ENCODE data around the gene OSBPL6. TPM values are rescaled to one million over a fixed set of nuclear protein-coding genes. Genes with fewer than 3 reads are reported as not detected.

OSBPL6 gene
- total and polyA plus RNA-seq, 2 of the 13 experiments (the other 11 are each of a cell fraction or from before 2014, with no cell fraction given), result 0.03 to 0.11 TPM

GRCh38 chr2:178257127-178257526, 62.8 kb downstream of the OSBPL6 start:
- whole genome bisulfite sequencing (ENCODE audit: low lambda C conversion rate), result 44% methylated on average over 2 of the region's 2 CpGs
- no peaks in the 10 kb centered on the region for H3K4me1 ChIP-seq (ENCODE audit: insufficient read depth, low read length)
- H3K4me3 ChIP-seq (replicated peaks in 1 of 3; ENCODE audit: insufficient read depth in 1 of 3, low read depth in 2 of 3, low read length in 3 of 3), result no peak overlapping the region
- ChIA-PET POLR2A (no interaction called here), CTCF (ENCODE audit: low intra/inter-chr PET ratio, low total read pairs) (no interaction called here)
- H4K20me1 ChIP-seq (ENCODE audit: insufficient read depth, low read length), result no peaks in the 10 kb centered on the region
- H3K36me3 ChIP-seq (replicated peaks in 1 of 2; ENCODE audit: control insufficient read depth in 1 of 2, insufficient read depth in 2 of 2, low read length in 2 of 2), result no peaks in the 10 kb centered on the region
- no peak overlapping the region for H3K27ac ChIP-seq (ENCODE audit: extremely low read length, insufficient read depth, low read length)
- BruUV-seq (replicated peaks), result no TSS peak
- H3K9me3 ChIP-seq (ENCODE audit: low read length), result no peaks in the 10 kb centered on the region
- no peak overlapping the region for H3K4me2 ChIP-seq (ENCODE audit: low read depth, low read length)
- DNase-seq (ENCODE audit: low spot score) (no peak), FAIRE-seq (no peak), ATAC-seq (no peak)
- no peak overlapping the region for H2AFZ ChIP-seq (ENCODE audit: low read length)
- H3K79me2 ChIP-seq (ENCODE audit: insufficient read depth, low read length), result no peaks in the 10 kb centered on the region
- H3K9ac ChIP-seq (ENCODE audit: insufficient read depth, low read depth, low read length), result no peak overlapping the region
- H3K27me3 ChIP-seq (ENCODE audit: control insufficient read depth in 1 of 2, insufficient read depth in 2 of 2, low read length in 2 of 2), result no peaks in the 10 kb centered on the region
- in situ Hi-C loops (cut with HindIII; ENCODE audit: extremely low pct_ligation_motif_present, low pct_unique_long_range_greater_than_20kb) (no loop called here), intact Hi-C loops (cut with micrococcal nuclease; ENCODE audit: unreplicated experiment) (no loop called here)
- no peak for TF ChIP-seq HOXD1 (CRISPR knock-in tag; IDR thresholded peaks at IDR 0.05)
- TF ChIP-seq, protein P1, sequence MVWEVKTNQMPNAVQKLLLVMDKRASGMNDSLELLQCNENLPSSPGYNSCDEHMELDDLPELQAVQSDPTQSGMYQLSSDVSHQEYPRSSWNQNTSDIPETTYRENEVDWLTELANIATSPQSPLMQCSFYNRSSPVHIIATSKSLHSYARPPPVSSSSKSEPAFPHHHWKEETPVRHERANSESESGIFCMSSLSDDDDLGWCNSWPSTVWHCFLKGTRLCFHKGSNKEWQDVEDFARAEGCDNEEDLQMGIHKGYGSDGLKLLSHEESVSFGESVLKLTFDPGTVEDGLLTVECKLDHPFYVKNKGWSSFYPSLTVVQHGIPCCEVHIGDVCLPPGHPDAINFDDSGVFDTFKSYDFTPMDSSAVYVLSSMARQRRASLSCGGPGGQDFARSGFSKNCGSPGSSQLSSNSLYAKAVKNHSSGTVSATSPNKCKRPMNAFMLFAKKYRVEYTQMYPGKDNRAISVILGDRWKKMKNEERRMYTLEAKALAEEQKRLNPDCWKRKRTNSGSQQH (CRISPR knock-in tag; IDR thresholded peaks at IDR 0.05; ENCODE audit: low read depth), result no peak

- no peaks in the 10 kb centered on the region for H3K36me3 ChIP-seq (replicated peaks in 1 of 2; ENCODE audit: control insufficient read depth in 1 of 2, insufficient read depth in 2 of 2, low read length in 2 of 2)
- H3K79me2 ChIP-seq (ENCODE audit: insufficient read depth, low read length), result no peaks in the 10 kb centered on the region
- no peak overlapping the region for H3K4me3 ChIP-seq (replicated peaks in 1 of 3; ENCODE audit: insufficient read depth in 1 of 3, low read depth in 2 of 3, low read length in 3 of 3)
- no peaks in the 10 kb centered on the region for H3K9me3 ChIP-seq (ENCODE audit: low read length)
- no peak for ATAC-seq
- H2AFZ ChIP-seq (ENCODE audit: low read length), result no peak overlapping the region
- no peak overlapping the region for H3K9ac ChIP-seq (ENCODE audit: insufficient read depth, low read depth, low read length)
- POLR2A ChIA-PET, result no interaction called here
- intact Hi-C loops (cut with micrococcal nuclease; ENCODE audit: unreplicated experiment), result no loop called here
- no peaks in the 10 kb centered on the region for H4K20me1 ChIP-seq (ENCODE audit: insufficient read depth, low read length)
- no peak for FAIRE-seq
- no peaks in the 10 kb centered on the region for H3K4me1 ChIP-seq (ENCODE audit: insufficient read depth, low read length)
- H3K27ac ChIP-seq (ENCODE audit: extremely low read length, insufficient read depth, low read length), result no peak overlapping the region
- WGBS (ENCODE audit: low lambda C conversion rate), result under 1% methylated on average over 2 of the region's 2 CpGs
- CTCF ChIA-PET (ENCODE audit: low intra/inter-chr PET ratio, low total read pairs), result no interaction called here
- H3K27me3 ChIP-seq (ENCODE audit: control insufficient read depth in 1 of 2, insufficient read depth in 2 of 2, low read length in 2 of 2), result no peaks in the 10 kb centered on the region
- TF ChIP-seq YEATS4 (CRISPR knock-in tag; IDR thresholded peaks at IDR 0.05; ENCODE audit: borderline replicate concordance), result no peak
- TF ChIP-seq ZNF816 (CRISPR knock-in tag; IDR thresholded peaks at IDR 0.05; ENCODE audit: borderline replicate concordance), result no peak
- no peak for TF ChIP-seq ZNF770 (CRISPR knock-in tag; IDR thresholded peaks at IDR 0.05)
- no peak for TF ChIP-seq FOSL1 (CRISPR knock-in tag; IDR thresholded peaks at IDR 0.05; ENCODE audit: borderline replicate concordance)
- TF ChIP-seq ZSCAN29 (CRISPR knock-in tag; conservative IDR thresholded peaks at IDR 0.05), result no peak
- TF ChIP-seq CEBPG (CRISPR knock-in tag; IDR thresholded peaks at IDR 0.05), result no peak
- no peak for TF ChIP-seq NCOA1 (CRISPR knock-in tag; IDR thresholded peaks at IDR 0.05)
- no peak for TF ChIP-seq ZNF138 (CRISPR knock-in tag; IDR thresholded peaks at IDR 0.05; ENCODE audit: low read depth)
- TF ChIP-seq ZFP1 (CRISPR knock-in tag; IDR thresholded peaks at IDR 0.05), result no peak
- TF ChIP-seq ZNF10 (CRISPR knock-in tag; IDR thresholded peaks at IDR 0.05; ENCODE audit: borderline replicate concordance, low read depth), result no peak
- DNase-seq (ENCODE audit: low spot score), result no peak
- no TSS peak for BruUV-seq (replicated peaks)
- no peak overlapping the region for H3K4me2 ChIP-seq (ENCODE audit: low read depth, low read length)
- in situ Hi-C loops (cut with HindIII; ENCODE audit: extremely low pct_ligation_motif_present, low pct_unique_long_range_greater_than_20kb), result no loop called here
These were observed 64.6 kb downstream of the OSBPL6 start for GRCh38 chr2:178258916-178259315.
